COLO829 (cell line): Measurements from ENCODE around the gene TUNAR.
A peak's percentile ranks its signal among the peaks of the same experiment; 100 is the strongest.

ENCODE experiments used
- DNase-seq: peaks from one replicate; pipeline ENCODE4 v3.0.0; 2012; ENCODE audit warnings: low spot score

The TUNAR gene

GRCh38 chr14:95876761-95877538 is at the start of gene TUNAR:
TUNAR (plus strand) TSS chr14:95876832.
- DNase-seq, result no peak

- no peak for DNase-seq
These were observed 47.9 kb upstream of the TUNAR start for GRCh38 chr14:95828649-95829265.

- no peak for DNase-seq
These were observed 47.3 kb upstream of the TUNAR start for GRCh38 chr14:95829321-95829720.

GRCh38 chr14:95830386-95830785 is 46.2 kb upstream of the TUNAR start:
- DNase-seq, result no peak

GRCh38 chr14:95831041-95831440 is 45.6 kb upstream of the TUNAR start:
- no peak for DNase-seq

GRCh38 chr14:95831468-95831867 is 45.2 kb upstream of the TUNAR start:
- no peak for DNase-seq

GRCh38 chr14:95832012-95832411 is 44.6 kb upstream of the TUNAR start:
- DNase-seq, result no peak

GRCh38 chr14:95833429-95833828 is 43.2 kb upstream of the TUNAR start:
- DNase-seq, result no peak

GRCh38 chr14:95834496-95834895 is 42.1 kb upstream of the TUNAR start:
- DNase-seq, result no peak

GRCh38 chr14:95835121-95835730 is 41.4 kb upstream of the TUNAR start:
- peak; percentile 77 for DNase-seq

GRCh38 chr14:95838862-95839261 is 37.8 kb upstream of the TUNAR start:
- no peak for DNase-seq

- DNase-seq, result no peak
These were observed 36.4 kb upstream of the TUNAR start for GRCh38 chr14:95840094-95840700.

- DNase-seq, result no peak
These were observed 35.0 kb upstream of the TUNAR start for GRCh38 chr14:95841668-95842067.

- DNase-seq, result no peak
These were observed 26.9 kb upstream of the TUNAR start for GRCh38 chr14:95849761-95850160.

GRCh38 chr14:95850429-95850828 is 26.2 kb upstream of the TUNAR start:
- DNase-seq, result no peak

- DNase-seq, result no peak
These were observed 21.0 kb upstream of the TUNAR start for GRCh38 chr14:95855606-95856005.

GRCh38 chr14:95857275-95857674 is 19.4 kb upstream of the TUNAR start:
- no peak for DNase-seq

GRCh38 chr14:95858893-95859292 is 17.7 kb upstream of the TUNAR start:
- no peak for DNase-seq

GRCh38 chr14:95862243-95862642 is 14.4 kb upstream of the TUNAR start:
- peak; percentile 21 for DNase-seq

GRCh38 chr14:95863295-95863694 is 13.3 kb upstream of the TUNAR start:
- DNase-seq, result no peak

GRCh38 chr14:95869776-95870175 is 6.9 kb upstream of the TUNAR start:
- DNase-seq, result no peak

GRCh38 chr14:95870772-95871171 is 5.9 kb upstream of the TUNAR start:
- DNase-seq, result no peak

- DNase-seq, result no peak
These were observed 5.1 kb upstream of the TUNAR start for GRCh38 chr14:95871531-95871930.
